Measurements from ENCODE around the gene PRR23A.

PRR23A gene

DNA sequence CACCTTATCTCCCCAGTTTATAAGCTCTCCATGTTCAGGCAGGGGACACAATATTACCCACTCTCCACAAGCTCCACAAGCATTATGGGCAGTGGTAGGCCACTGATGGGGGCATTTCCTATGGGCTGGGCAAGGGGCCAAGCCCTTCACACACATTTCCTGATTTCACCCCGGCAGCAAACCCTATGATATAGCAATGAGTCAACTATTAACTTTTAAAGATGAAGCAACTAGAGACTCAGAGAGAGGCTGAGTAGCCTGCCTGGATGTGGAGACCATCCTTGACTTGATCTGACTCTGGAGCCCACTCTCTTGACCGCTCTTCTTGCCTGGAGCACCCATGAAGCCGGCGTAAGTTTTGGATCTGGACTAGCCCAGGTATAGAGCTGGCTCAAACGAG, 31.6 kb downstream of the PRR23A start:
- H3K4me3 ChIP-seq (ENCODE audit: control insufficient read depth, low read depth, low read length), result no peak overlapping the region
- DNase-seq (ENCODE audit: low read depth), result no peak
- TF ChIP-seq, protein P1, sequence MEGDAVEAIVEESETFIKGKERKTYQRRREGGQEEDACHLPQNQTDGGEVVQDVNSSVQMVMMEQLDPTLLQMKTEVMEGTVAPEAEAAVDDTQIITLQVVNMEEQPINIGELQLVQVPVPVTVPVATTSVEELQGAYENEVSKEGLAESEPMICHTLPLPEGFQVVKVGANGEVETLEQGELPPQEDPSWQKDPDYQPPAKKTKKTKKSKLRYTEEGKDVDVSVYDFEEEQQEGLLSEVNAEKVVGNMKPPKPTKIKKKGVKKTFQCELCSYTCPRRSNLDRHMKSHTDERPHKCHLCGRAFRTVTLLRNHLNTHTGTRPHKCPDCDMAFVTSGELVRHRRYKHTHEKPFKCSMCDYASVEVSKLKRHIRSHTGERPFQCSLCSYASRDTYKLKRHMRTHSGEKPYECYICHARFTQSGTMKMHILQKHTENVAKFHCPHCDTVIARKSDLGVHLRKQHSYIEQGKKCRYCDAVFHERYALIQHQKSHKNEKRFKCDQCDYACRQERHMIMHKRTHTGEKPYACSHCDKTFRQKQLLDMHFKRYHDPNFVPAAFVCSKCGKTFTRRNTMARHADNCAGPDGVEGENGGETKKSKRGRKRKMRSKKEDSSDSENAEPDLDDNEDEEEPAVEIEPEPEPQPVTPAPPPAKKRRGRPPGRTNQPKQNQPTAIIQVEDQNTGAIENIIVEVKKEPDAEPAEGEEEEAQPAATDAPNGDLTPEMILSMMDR (IDR thresholded peaks at IDR 0.05; ENCODE audit: control insufficient read depth, insufficient read depth, low read depth, low read length, missing control alignments), result no peak

GRCh38 chr3:138972941-138973340, 33.1 kb downstream of the PRR23A start:
- TF ChIP-seq, protein P1 (IDR thresholded peaks at IDR 0.05; ENCODE audit: control insufficient read depth, insufficient read depth, low read depth, low read length, missing control alignments), result no peak
- no peak for DNase-seq (ENCODE audit: low read depth)
- no peak overlapping the region for H3K4me3 ChIP-seq (ENCODE audit: control insufficient read depth, low read depth, low read length)

GRCh38 chr3:138971766-138972320, 34.2 kb downstream of the PRR23A start:
- no peak overlapping the region for H3K4me3 ChIP-seq (ENCODE audit: control insufficient read depth, low read depth, low read length)
- DNase-seq (ENCODE audit: low read depth), result no peak
- TF ChIP-seq, protein P1 (IDR thresholded peaks at IDR 0.05; ENCODE audit: control insufficient read depth, insufficient read depth, low read depth, low read length, missing control alignments), result no peak

DNA sequence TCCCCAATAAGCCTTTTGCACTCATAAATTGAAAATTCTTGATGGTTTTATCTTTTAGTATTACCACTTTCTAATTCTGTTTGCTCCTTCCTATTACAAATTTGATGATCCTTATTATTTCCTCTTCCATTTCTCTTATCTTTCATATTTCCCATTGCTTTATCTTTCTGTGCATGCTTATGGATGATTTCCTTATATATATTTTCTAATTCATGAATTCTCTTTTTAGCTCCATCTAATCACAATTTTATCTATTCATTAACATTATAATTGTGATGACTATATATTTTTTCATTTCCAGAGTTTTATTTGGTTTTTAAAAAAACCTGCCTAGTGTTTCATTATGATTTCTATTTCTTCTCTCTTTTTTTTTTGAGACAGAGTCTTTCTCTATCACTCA, 41.1 kb downstream of the PRR23A start:
- no peak for DNase-seq (ENCODE audit: low read depth)
- TF ChIP-seq, protein P1 (IDR thresholded peaks at IDR 0.05; ENCODE audit: control insufficient read depth, insufficient read depth, low read depth, low read length, missing control alignments), result no peak

GRCh38 chr3:138964264-138964663, 41.8 kb downstream of the PRR23A start:
- TF ChIP-seq, protein P1 (IDR thresholded peaks at IDR 0.05; ENCODE audit: control insufficient read depth, insufficient read depth, low read depth, low read length, missing control alignments), result no peak
- no peak for DNase-seq (ENCODE audit: low read depth)

More for the DNA sequence above, 41.1 kb downstream of the PRR23A start:
- H3K4me3 ChIP-seq (ENCODE audit: control insufficient read depth, low read depth, low read length), result no peak overlapping the region

GRCh38 chr3:138962854-138963560, 43.1 kb downstream of the PRR23A start:
- H3K4me3 ChIP-seq (ENCODE audit: control insufficient read depth, low read depth, low read length), result no peak overlapping the region
- DNase-seq (ENCODE audit: low read depth), result no peak
- TF ChIP-seq, protein P1 (IDR thresholded peaks at IDR 0.05; ENCODE audit: control insufficient read depth, insufficient read depth, low read depth, low read length, missing control alignments), result no peak

More at GRCh38 chr3:138964264-138964663, 41.8 kb downstream of the PRR23A start:
- H3K4me3 ChIP-seq (ENCODE audit: control insufficient read depth, low read depth, low read length), result no peak overlapping the region
